ENCODE measurements around the gene ARHGAP28. TPM values are rescaled to one million over a fixed set of nuclear protein-coding genes. Genes with fewer than 3 reads are reported as not detected.

Gene ARHGAP28
- total RNA-seq, 1 experiment from 2014 or later = not detected

DNA sequence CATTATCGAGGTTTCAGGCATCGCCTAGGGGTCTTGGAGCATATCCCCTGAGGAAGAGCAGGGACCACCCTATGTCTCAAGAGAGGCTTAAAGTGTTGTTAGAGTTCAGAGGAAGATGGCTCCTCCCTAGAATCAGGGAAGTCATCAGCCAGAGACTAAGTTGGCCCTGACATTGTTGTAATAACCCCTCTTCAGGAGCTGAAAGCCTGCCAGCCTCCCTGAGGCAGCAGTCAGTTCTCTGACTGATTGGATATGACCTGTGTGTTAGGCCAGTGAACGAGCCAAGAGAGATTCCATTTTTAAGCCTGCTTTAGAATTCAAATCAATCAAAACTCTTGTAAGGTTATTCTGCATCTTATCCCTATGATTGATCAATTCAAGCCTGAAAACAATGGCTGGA lies 34.9 kb downstream of the ARHGAP28 start:
- no peak overlapping the region for H3K27ac ChIP-seq (ENCODE audit: low read length)
- H3K9me3 ChIP-seq (ENCODE audit: low read length) = no peaks in the 10 kb centered on the region; the same call in 1 of the 2 replicates
- DNase-seq = no peak
- no peak overlapping the region for H3K4me2 ChIP-seq (ENCODE audit: low read depth, low read length, poor library complexity, severe bottlenecking)
- no peaks in the 10 kb centered on the region for H3K27me3 ChIP-seq (ENCODE audit: low read length)
- H3K36me3 ChIP-seq (ENCODE audit: insufficient read depth, low read length) = no peaks in the 10 kb centered on the region
- H3K9ac ChIP-seq (ENCODE audit: low read length) = no peak overlapping the region
- no peaks in the 10 kb centered on the region for H4K20me1 ChIP-seq (ENCODE audit: insufficient read depth, low read depth, low read length)
- no peaks in the 10 kb centered on the region for H3K9me2 ChIP-seq (replicated peaks; ENCODE audit: insufficient read depth, low read length)
- no peaks in the 10 kb centered on the region for H3K4me1 ChIP-seq (ENCODE audit: low read length)
- no peak overlapping the region for H2AFZ ChIP-seq (ENCODE audit: low read length)
- H3K79me2 ChIP-seq (ENCODE audit: low read length) = no peaks in the 10 kb centered on the region
- H3K4me3 ChIP-seq (ENCODE audit: low read length) = no peak overlapping the region

DNA sequence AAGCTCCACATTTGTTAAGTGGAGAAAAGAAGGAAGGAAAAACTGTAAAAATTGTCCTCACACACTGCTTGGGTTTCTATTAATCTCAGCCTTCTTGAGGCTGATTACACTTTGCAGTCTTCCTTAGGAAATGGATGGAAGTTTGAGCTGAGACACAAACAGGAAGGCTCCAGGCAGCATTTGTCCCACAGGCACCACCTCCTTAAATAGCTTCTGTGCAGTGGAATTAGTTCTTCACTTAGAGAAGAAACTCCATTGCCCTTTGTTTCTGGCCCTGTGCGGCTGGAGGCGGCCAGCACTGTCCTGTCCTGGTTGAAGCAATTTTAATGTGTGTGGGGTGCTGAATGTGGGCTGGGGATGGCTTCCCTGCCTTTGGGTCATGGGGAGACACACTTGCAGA lies 44.3 kb downstream of the ARHGAP28 start:
- H3K27ac ChIP-seq (ENCODE audit: low read length) = no peak overlapping the region
- no peaks in the 10 kb centered on the region for H4K20me1 ChIP-seq (ENCODE audit: insufficient read depth, low read depth, low read length)
- no peak overlapping the region for H3K9ac ChIP-seq (ENCODE audit: low read length)
- no peak for DNase-seq
- no peaks in the 10 kb centered on the region for H3K79me2 ChIP-seq (ENCODE audit: low read length)
- H3K9me3 ChIP-seq (ENCODE audit: low read length) = no peaks in the 10 kb centered on the region
- H3K36me3 ChIP-seq (ENCODE audit: insufficient read depth, low read length) = no peaks in the 10 kb centered on the region
- no peaks in the 10 kb centered on the region for H3K4me1 ChIP-seq (ENCODE audit: low read length)
- no peaks in the 10 kb centered on the region for H3K9me2 ChIP-seq (replicated peaks; ENCODE audit: insufficient read depth, low read length)
- H3K27me3 ChIP-seq (ENCODE audit: low read length) = no peaks in the 10 kb centered on the region
- H2AFZ ChIP-seq (ENCODE audit: low read length) = no peak overlapping the region
- H3K4me3 ChIP-seq (ENCODE audit: low read length) = no peak overlapping the region
- H3K4me2 ChIP-seq (ENCODE audit: low read depth, low read length, poor library complexity, severe bottlenecking) = no peak overlapping the region

DNA sequence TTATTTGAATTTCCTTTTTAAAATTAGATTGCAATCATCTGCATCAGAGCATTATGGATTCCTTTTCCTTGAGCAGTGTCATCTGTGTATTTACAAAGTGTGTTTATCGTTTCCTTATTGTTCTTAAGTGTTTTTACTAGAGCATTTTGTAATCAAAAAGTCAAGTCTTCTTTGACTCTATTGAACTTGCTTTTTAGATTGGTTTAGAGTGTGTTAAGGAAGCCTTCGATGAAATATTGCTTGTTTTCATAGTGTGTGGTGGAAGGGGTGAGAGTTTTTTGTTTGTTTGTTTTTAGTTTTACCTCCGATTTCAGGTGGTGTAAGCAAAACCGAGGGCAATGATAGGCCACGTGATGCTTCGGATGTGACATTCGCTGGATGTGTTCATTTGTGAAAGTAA lies 45.7 kb downstream of the ARHGAP28 start:
- no peak overlapping the region for H3K9ac ChIP-seq (ENCODE audit: low read length)
- H3K9me3 ChIP-seq (ENCODE audit: low read length) = no peaks in the 10 kb centered on the region
- no peak overlapping the region for H2AFZ ChIP-seq (ENCODE audit: low read length)
- no peaks in the 10 kb centered on the region for H3K79me2 ChIP-seq (ENCODE audit: low read length)
- H3K4me2 ChIP-seq (ENCODE audit: low read depth, low read length, poor library complexity, severe bottlenecking) = no peak overlapping the region
- no peaks in the 10 kb centered on the region for H3K27me3 ChIP-seq (ENCODE audit: low read length)
- no peak for DNase-seq
- H3K27ac ChIP-seq (ENCODE audit: low read length) = no peak overlapping the region
- no peak overlapping the region for H3K4me3 ChIP-seq (ENCODE audit: low read length)
- H3K36me3 ChIP-seq (ENCODE audit: insufficient read depth, low read length) = no peaks in the 10 kb centered on the region
- H3K9me2 ChIP-seq (replicated peaks; ENCODE audit: insufficient read depth, low read length) = no peaks in the 10 kb centered on the region
- no peaks in the 10 kb centered on the region for H3K4me1 ChIP-seq (ENCODE audit: low read length)
- H4K20me1 ChIP-seq (ENCODE audit: insufficient read depth, low read depth, low read length) = no peaks in the 10 kb centered on the region

DNA sequence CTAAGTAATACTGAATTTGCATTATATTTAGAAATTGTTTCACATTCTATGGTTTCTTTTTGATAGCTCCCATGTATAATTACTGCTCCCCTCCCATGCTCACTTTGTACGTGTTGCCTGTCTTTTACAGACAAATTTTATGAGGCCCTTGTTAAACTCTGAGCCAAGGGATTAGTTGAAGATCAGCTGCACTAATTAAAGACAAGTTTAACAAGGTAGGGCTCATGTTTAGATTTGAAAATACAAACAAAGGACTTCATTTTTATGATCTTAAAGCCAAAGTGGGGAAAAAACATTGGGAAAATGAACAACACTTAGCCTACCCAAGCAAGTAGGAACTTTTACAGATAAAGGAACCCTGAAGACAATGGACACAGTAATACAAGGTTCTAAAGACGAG lies 46.2 kb downstream of the ARHGAP28 start:
- Histone ChIP-seq H3K36me3 (ENCODE audit: insufficient read depth, low read length) (no peaks in the 10 kb centered on the region), H4K20me1 (ENCODE audit: insufficient read depth, low read depth, low read length) (no peaks in the 10 kb centered on the region), H3K79me2 (ENCODE audit: low read length) (no peaks in the 10 kb centered on the region), H3K4me1 (ENCODE audit: low read length) (no peaks in the 10 kb centered on the region), H3K4me2 (ENCODE audit: low read depth, low read length, poor library complexity, severe bottlenecking) (no peak overlapping the region), H3K27ac (ENCODE audit: low read length) (no peak overlapping the region), H3K9me2 (replicated peaks; ENCODE audit: insufficient read depth, low read length) (no peaks in the 10 kb centered on the region), H3K9me3 (ENCODE audit: low read length) (no peaks in the 10 kb centered on the region), H3K27me3 (ENCODE audit: low read length) (no peaks in the 10 kb centered on the region), H3K4me3 (ENCODE audit: low read length) (no peak overlapping the region), H2AFZ (ENCODE audit: low read length) (no peak overlapping the region), H3K9ac (ENCODE audit: low read length) (no peak overlapping the region)
- DNase-seq = no peak

DNA sequence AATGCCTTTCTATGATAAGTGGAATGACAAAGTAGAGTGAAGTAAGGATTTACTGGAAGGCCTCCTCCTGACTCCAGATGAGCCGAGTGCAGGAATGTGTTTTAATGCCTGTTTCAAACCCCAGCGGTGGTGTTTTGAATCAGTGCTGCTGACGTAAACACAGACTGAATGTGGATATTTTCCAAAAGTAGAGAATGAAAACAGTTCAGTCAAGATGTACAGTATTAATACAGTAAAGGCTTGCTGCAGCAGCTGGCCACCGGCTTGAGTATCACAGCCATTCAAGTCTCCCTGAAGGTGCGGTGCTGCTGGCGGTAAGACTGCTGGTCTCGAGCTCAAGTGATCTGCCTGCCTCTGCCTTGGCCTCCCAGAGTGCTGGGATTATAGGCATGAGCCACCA lies 46.7 kb downstream of the ARHGAP28 start:
- no peak for DNase-seq
- Histone ChIP-seq H3K4me2 (ENCODE audit: low read depth, low read length, poor library complexity, severe bottlenecking) (no peak overlapping the region), H3K27me3 (ENCODE audit: low read length) (no peaks in the 10 kb centered on the region), H3K4me3 (ENCODE audit: low read length) (no peak overlapping the region), H3K79me2 (ENCODE audit: low read length) (no peaks in the 10 kb centered on the region), H3K4me1 (ENCODE audit: low read length) (no peaks in the 10 kb centered on the region), H3K9me2 (replicated peaks; ENCODE audit: insufficient read depth, low read length) (no peaks in the 10 kb centered on the region), H3K36me3 (ENCODE audit: insufficient read depth, low read length) (no peaks in the 10 kb centered on the region), H4K20me1 (ENCODE audit: insufficient read depth, low read depth, low read length) (no peaks in the 10 kb centered on the region), H3K27ac (ENCODE audit: low read length) (no peak overlapping the region), H3K9me3 (ENCODE audit: low read length) (no peaks in the 10 kb centered on the region), H3K9ac (ENCODE audit: low read length) (no peak overlapping the region), H2AFZ (ENCODE audit: low read length) (no peak overlapping the region)

DNA sequence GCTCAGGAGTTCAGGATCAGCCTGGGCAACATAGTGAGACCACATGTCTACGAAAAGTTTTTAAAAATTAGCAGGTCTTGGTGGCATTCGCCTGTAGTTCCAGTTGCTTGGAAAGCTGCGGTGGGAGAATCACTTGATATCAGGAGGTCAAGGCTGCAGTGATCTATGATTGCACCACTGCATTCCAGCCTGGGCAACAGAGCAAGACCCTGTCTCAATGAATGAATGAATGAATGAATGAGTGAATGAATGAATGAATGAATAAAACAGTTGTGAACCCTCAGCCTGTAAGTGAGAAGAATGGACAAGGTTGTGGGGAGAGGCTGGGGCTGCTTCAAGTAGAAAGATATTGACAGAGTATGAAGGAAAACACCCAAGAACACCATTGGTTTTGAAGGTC lies 48.0 kb downstream of the ARHGAP28 start:
- no peaks in the 10 kb centered on the region for H3K4me1 ChIP-seq (ENCODE audit: low read length)
- H3K27ac ChIP-seq (ENCODE audit: low read length) = no peak overlapping the region

DNA sequence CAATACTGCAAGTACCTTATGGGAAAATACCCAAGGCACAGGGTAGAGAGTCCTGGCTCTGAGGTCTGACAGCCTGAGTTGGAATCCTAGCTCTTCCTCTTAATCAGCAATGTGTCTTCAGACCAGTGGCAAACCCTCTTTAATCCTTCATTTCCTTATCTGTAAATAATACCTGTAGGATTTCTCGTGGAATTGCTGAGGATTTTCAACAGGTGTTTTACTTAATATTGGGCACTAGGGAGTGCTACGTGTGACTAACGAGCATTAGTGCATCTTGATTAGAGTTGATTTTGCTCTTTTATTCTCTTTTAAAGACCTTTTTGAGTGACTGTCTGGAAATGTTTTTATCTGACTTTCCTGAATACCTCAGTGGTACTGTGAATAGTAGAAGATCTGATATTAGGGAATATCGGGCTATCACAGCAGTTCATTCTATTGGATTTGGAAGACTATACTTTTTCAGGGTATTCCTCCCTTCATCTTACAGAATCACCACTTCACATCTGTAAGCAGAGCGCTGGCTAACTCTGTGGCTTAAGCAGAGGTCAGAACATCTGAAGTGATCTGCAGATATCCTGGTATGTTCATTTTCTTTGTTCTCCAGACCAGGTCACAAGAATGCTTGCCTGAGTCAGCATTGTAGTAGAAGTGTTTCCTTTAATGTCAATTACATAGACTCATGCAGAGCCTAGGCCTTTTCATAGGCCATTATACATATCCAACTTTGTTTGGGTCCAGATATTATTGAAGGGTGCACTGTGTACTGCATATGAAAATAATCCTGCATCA lies 49.1 kb downstream of the ARHGAP28 start:
- no peak overlapping the region for H3K4me3 ChIP-seq (ENCODE audit: low read length)
- H3K9ac ChIP-seq (ENCODE audit: low read length) = no peak overlapping the region
- no peaks in the 10 kb centered on the region for H3K79me2 ChIP-seq (ENCODE audit: low read length)
- H3K4me1 ChIP-seq (ENCODE audit: low read length) = no peaks in the 10 kb centered on the region
- no peak overlapping the region for H3K4me2 ChIP-seq (ENCODE audit: low read depth, low read length, poor library complexity, severe bottlenecking)
- no peak overlapping the region for H3K27ac ChIP-seq (ENCODE audit: low read length)
- H4K20me1 ChIP-seq (ENCODE audit: insufficient read depth, low read depth, low read length) = no peaks in the 10 kb centered on the region
- H2AFZ ChIP-seq (ENCODE audit: low read length) = no peak overlapping the region
- H3K9me3 ChIP-seq (ENCODE audit: low read length) = no peaks in the 10 kb centered on the region
- no peaks in the 10 kb centered on the region for H3K27me3 ChIP-seq (ENCODE audit: low read length)
- no peak for DNase-seq
- no peaks in the 10 kb centered on the region for H3K36me3 ChIP-seq (ENCODE audit: insufficient read depth, low read length)
- no peaks in the 10 kb centered on the region for H3K9me2 ChIP-seq (replicated peaks; ENCODE audit: insufficient read depth, low read length)

More for the DNA sequence above, 48.0 kb downstream of the ARHGAP28 start:
- Histone ChIP-seq H3K36me3 (ENCODE audit: insufficient read depth, low read length) (no peaks in the 10 kb centered on the region), H3K79me2 (ENCODE audit: low read length) (no peaks in the 10 kb centered on the region), H3K9me2 (replicated peaks; ENCODE audit: insufficient read depth, low read length) (no peaks in the 10 kb centered on the region), H3K4me2 (ENCODE audit: low read depth, low read length, poor library complexity, severe bottlenecking) (no peak overlapping the region), H3K9ac (ENCODE audit: low read length) (no peak overlapping the region), H3K4me3 (ENCODE audit: low read length) (no peak overlapping the region), H3K9me3 (ENCODE audit: low read length) (no peaks in the 10 kb centered on the region), H4K20me1 (ENCODE audit: insufficient read depth, low read depth, low read length) (no peaks in the 10 kb centered on the region), H2AFZ (ENCODE audit: low read length) (no peak overlapping the region), H3K27me3 (ENCODE audit: low read length) (no peaks in the 10 kb centered on the region)
- DNase-seq = no peak

DNA sequence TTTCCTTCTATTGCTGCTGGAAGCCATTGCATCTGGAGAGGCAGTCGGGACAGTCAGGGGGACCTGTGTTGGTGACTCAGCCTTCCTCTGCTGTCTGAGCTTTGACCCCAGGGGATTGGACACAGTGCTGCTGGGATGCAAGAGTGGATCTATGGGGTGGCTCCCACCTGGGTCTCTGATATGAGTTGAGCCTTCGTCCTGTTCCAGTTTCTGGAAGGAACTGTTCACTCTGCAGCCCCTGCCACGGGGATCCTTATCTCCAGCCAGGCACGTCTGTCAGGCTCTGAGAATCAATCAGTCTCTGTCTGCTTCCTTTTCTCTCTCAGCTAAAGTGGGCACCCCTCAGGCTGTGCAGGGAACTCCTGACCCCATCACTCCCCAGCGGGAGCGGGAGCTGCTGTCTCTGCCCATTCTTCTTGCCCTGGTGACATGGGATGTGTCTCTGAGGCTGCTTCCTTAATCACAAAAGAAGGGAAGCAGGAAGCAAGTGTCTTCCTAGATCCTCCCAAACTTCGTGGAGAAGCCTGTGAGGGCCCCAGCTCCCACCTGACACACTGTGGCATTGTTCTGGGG lies 51.7 kb downstream of the ARHGAP28 start:
- Histone ChIP-seq H3K4me1 (ENCODE audit: low read length) (no peaks in the 10 kb centered on the region), H3K79me2 (ENCODE audit: low read length) (no peaks in the 10 kb centered on the region), H3K9me2 (replicated peaks; ENCODE audit: insufficient read depth, low read length) (no peaks in the 10 kb centered on the region), H2AFZ (ENCODE audit: low read length) (no peak overlapping the region), H4K20me1 (ENCODE audit: insufficient read depth, low read depth, low read length) (no peaks in the 10 kb centered on the region), H3K36me3 (ENCODE audit: insufficient read depth, low read length) (no peaks in the 10 kb centered on the region), H3K4me2 (ENCODE audit: low read depth, low read length, poor library complexity, severe bottlenecking) (no peak overlapping the region), H3K27me3 (ENCODE audit: low read length) (no peaks in the 10 kb centered on the region), H3K9ac (ENCODE audit: low read length) (no peak overlapping the region), H3K9me3 (ENCODE audit: low read length) (0 out of 2 replicates have a peak, but pooled peaks cover 3% of the 10 kb centered on the region), H3K27ac (ENCODE audit: low read length) (no peak overlapping the region), H3K4me3 (ENCODE audit: low read length) (no peak overlapping the region)
- no peak for DNase-seq
